CD4-positive, alpha-beta T cell treated with Interleukin-6 for 4 hours (primary cell): ENCODE measurements around the gene POLD3.
"Not testable (repeated sequence)": the region's sequence is repeated elsewhere in the genome, so short reads cannot be mapped to it uniquely, and the experiment has no call there.

ENCODE experiments used
- DNase-seq: peaks from one replicate; pipeline ENCODE4 v3.0.0-alpha.2; 2020; ENCODE audit warnings: mixed read lengths

Gene POLD3

DNA sequence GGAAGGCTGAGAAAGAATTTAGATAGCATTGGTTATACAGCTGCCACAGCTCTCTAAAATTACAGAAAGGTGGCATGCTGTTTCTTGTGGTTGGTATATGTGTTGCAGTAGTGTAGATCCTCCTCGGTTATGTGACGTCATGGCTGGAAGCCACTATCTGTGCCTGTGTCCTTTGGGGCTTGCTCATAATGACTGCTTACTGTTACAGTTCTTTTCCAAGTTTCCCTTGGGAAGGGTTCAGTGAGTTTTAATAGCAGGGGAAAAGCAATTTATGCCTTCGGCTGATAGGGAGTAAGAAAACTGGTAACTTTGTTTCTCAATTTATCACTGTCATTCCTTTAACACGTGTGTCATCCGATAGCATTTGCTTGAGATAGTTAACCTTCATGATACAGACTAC is 47.2 kb downstream of the POLD3 start:
- no peak for DNase-seq

DNA sequence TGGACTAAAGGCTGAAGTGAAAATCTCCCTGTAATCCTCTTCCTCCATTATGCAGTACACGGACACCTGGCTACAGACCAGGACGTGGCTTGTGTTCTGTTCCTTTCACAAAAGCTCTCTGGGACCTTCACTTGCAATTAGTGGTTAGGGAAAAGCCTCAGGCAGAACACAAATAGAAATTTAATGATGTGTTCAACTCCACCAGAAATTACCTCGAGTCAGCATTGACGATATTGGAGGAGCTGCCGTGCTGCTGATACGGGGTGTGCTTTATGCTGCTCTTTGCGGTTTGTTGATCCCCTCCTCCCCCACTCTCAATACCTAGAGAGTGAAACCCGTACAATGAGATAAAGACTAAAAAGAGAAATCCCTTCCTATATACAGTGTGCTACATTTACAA is 48.9 kb downstream of the POLD3 start:
- no peak for DNase-seq

DNA sequence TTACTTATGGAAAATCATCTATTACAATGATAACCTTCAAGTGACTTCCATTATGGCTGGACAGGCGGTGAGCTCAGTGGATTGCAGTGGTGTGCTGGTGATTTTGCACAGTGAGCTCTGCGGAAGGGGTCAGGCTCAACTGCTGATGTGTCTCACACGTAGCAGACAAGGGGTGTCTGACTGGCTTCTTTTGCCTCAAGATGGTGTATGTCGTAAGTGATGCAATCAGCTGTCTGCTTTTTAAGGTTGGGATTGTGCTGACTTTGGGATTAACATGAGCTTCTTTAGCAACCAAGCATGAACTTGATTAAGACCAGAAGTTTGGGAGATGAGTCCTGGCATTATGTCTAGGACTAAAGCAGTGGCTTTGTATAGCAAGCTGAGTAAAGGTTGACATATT is 49.5 kb downstream of the POLD3 start:
- DNase-seq: no peak

DNA sequence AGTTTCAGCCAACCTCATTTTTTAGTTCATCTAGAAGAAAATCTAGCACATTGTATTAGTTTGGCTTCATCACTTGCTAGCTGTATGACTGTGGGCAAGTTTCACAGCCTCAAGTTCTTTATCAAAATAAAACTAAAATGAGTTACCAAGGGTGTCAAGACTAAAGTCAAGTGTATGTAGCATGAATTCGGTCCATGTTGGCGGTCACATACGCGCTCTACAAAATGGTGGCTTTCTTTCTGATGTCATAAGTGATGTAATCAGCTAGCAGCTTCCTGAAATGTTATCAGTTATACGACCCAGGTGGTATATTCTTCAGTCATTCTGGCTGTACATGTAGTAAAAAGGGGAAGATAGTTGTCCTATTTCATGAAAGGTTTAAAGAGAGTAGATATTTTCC is 50.5 kb downstream of the POLD3 start:
- no peak for DNase-seq

DNA sequence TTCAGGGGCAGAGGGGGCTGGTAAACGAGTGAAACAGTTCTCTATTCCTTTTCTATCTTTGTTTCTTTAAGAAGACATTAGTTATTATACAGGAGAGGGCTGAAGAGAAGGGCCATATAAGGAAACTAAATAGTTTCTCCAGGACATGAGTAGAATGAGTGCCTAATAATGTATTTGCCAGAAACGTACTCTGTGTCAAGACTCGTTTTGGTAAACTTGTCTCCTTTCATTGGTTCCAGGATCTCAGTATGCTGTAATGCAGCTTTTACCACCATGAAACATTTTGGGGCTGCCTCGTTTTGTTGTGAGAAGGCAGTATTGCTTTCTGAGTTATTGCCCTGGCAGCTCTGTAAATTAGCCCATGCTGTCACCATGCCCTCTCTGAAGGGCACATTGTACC is 51.7 kb downstream of the POLD3 start:
- DNase-seq: no peak

DNA sequence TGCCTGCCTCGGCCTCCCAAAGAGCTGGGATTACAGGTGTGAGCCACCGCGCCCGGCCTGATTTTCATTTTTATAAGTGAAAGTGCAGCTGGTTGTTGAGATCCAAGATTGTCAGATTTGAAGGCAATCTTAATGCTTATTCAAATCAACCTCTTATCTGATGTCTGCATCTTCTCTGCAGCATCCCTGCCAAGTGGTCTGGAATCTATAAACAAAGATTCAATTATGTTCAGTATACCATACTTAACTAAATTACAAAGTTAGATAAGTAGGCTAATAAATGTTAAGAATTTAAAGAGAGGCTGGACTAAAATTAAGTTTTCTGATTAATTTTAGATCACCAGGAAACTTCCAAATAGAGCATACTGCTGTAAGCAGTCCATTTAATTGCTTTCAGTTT is 53.8 kb downstream of the POLD3 start:
- DNase-seq: no peak

DNA sequence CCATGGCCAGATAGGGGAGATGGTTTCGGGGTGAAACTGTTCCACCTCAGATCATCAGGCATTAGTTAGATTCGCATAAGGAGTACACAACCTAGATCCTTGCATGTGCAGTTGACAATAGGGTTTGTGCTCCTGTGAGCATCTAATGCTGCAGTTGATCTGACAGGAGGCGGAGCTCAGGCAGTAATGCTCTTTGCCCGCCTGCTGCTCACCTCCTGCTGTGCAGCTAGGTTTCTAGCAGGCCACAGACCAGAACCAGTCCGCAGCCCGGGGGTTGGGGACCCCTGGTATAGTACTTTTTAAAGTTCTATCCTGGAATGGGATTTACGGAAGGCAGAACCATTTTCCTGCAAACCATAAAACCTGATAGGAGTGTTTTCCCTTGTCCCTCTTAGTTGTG is 54.6 kb downstream of the POLD3 start:
- no peak for DNase-seq

DNA sequence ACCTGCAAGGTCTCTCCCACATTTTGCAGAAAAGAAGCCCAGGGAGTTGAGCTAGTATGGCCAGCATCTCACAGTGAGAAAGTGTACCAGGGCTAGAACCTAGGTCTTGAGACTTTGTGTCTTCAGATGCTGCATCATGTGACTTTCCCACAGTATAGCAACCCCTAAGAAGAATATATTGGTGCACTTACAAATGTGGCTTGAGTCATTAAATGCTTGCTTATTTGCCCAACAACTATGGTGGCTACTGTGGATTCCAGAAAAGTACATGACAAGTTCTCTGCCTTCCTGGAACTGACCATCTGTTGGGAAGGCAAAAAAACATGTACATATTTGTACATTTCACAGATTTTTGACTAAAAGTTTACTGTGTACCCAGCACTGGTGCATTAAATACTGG is 55.0 kb downstream of the POLD3 start:
- no peak for DNase-seq

DNA sequence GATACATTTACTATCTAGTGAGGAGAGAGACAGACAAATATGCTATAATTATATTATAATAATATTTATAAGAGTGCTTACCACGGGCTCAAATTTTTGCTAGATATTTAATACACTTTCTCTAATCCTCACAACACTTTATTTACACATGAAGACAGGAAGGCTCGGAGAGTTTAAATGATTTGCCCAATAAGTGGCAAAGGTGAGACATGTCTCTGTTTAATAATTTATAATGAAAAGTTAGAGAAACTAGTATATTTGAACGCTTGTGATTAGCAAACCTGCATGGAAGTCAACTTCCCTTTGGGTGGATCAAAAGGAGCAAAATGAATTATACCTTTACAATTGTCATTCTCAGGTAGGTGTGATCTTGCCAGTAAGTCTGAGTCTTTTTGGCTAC is 55.4 kb downstream of the POLD3 start:
- DNase-seq: no peak

DNA sequence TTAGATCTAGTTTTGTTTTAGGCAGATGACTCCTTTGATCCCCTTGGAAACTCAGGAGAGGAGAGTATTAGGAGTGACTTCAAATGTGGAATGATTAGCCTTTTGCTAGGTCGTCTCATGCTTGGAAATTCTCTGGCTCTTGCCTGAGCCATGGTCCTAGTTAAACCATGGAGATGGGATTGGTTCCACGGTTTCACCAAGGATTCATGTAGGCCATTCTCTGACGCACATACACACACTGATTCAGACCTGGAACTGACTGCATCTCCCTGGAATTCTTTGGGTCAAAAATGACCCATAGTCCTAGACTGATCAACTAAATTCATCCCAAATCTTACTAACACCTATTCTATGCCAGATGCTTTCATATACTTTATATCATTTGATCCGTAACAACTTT is 56.5 kb downstream of the POLD3 start:
- no peak for DNase-seq

DNA sequence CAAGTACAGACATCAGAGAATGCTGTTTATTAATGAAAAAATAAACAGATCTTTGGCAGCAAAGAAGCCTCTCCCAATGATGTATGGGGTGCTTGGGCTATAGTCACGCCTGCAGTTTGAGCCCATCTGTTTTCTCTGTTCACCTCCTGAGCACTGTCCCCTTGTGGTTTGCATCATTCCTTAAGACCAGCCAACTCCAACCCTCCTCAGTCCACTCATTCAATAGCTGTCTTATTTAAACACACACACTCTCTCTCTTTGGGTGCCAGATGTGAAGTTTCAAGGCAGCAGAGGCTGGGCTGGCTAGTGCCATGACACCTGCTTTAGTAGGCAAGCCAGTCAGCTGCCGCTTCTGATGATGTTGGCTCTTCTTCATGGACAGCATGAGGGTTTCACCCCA is 58.1 kb downstream of the POLD3 start:
- no peak for DNase-seq

DNA sequence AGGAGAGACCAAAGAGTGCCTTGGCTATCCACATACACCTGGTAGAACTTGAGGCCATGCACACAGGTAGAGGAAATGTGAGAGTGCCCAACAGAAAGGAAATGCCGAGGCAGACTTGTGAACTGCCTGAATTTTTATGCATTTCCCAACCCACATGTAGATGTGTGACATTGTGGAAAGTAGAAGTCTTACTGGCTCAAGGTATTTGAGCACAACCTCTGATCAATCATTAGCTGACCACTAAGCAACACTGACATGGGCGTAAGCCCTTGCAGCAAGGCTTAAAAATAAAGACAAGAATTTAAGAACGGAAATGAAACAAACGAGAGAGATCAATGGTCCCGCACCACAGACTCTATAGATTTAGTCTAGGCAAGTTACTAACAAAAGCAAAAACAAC is 62.6 kb downstream of the POLD3 start:
- no peak for DNase-seq

DNA sequence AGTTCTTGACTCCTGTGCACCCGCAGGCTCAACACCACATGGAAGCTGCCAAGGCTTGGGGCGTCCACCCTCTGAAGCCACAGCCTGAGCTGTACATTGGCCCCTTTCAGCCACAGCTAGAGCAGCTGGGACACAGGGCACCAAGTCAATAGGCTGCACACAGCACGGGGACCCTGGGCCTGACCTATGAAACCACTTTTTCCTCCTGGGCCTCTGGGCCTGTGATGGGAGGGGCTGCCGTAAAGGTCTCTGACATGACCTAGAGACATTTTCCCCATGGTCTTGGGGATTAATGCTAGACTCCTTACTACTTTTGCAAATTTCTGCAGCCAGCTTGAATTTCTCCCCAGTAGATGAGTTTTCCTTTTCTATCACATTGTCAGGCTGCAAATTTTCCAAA is 66.7 kb downstream of the POLD3 start:
- not testable (repeated sequence) for DNase-seq

DNA sequence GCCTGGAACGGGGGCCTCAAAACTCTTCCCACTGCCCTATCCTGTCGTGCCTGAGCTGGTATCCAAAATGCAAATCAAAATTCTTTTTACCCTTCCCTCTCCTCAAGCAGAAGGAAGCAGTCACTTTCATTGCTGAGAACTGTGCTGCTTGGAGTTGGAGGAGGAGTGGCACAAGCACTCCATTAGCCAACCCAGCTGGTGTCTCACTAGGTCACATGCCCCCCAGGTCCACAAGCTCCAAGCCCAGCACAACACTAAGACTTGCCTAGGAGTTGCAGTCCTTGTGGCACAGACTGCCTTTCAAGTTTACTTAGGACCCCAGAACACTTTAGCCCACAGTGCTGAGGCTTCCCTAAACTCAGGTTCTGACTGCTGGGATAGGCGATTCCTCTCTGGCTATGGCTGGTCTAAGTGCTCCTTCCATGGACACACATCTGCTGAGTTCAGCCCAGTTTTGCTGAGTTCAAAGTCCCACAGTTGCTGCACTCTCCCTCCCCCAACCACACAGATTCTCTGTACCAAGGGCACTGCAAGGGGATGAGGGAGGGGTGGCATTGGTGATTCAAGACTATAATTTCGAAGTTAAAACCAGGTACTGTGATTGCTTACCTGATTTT is 70.2 kb downstream of the POLD3 start:
- DNase-seq: no peak

DNA sequence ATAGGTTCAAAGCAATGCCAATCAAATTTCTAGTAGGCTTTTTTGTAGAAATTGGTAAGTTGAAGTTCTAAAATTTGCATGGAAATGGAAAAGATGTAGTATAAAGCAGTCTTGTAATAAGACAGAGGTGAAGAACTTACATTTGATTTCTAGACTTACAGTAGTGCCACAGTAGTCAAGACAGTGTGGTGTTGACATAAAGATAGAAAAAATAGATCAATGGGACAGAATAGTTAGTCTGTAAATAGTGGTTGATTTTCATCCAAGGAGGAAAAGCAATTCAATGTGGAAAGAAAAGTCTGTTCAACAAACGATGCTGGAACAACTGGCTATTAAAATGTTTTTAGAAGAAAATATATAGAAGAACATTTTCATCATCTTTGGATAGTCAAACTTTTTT is 70.9 kb downstream of the POLD3 start:
- DNase-seq: no peak

DNA sequence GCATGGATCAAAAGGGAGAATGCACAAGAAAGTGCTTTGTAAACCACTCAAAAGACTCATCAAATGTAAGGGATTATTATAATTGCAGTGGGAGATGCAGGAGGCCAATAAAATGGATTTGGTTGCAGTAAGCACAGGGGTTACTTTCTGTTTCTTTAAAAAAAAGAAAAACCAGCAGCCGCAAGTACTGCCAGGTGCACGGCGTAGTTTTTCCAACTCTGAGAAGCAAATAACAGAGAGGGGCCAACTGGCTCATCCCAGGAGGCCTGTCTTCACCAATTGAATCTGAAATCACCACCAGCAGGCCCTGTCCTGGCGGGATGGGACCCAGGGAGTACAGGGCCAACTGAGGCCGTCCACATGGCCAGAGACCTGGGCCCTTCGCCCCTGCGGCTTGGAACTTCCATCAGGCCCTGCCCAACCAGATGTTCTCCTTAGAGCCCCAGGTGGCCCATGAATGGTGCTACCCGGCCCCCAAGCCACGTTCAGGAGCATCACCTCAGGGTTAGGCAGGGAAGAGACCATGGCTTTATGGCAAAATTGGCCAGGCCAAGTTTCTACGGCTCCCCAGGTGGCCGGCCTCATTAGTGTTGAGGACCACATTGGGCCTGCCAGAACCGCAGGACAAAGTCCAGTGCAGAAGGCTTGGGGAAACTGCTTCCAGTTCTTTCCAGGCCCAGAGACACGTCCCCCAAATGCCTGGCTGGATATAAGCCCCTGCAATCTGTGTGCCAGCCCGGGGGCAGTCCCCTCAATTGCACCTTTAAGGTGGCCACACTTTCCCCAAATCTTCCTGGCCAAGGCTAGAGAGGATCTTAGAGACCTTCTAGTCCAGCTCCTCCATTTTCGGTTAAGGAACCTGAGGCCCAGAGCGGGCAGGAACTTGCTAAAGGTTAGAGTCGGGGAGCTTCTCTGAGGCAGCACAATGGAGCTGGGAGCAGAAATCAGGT is 77.1 kb downstream of the POLD3 start:
- no peak for DNase-seq

DNA sequence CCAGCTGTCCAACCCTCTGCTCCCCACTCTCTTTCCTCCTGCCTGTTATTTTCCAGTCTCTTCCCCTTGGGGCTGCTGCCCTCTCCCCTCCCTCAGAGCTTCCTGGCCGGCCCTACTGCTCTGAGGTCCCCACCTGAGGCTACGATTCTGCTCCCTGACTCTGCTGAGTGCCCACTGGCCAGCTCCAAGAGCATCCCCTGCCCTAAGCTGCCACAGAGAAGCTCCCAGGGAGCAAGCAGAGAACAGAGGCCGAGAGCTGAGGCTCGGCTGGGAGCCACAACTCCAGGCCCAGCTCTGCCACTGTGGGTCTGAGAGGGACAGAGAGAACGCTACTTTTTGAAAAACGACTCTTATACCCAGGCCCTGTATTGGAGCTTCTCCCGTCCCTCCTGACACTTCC is 77.8 kb downstream of the POLD3 start:
- no peak for DNase-seq

DNA sequence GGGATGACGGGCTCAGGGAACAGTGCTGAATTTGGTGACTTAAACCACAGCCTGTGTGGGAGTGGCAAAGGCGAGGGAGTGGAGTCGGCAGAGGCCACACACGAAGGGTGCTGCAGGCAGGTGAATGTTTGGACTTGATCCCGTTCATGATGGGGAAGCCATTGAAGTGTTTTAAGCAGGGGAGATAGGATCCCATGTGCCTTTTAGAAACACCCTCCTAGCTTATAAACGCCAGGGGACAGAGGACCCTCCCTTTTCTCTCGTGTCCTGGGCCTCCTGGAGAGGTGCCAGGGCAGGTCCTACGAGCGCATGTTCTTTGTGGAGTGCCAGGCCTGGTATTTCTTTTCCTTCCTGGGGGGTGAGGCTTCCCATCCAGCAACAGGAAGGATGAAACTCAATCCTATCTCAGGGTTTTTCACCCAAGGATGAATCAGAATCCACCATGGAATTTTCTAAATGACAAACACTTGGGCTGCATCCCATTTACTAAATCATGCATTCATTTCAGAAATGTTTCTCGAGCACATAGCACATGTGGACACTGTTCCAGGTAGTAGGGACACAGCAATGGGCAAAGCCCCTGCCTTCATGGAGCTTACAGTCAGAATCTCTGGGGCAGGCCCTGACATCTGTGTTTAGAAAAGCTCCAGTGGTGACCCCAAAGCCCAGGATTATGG is 79.3 kb downstream of the POLD3 start:
- DNase-seq: no peak

DNA sequence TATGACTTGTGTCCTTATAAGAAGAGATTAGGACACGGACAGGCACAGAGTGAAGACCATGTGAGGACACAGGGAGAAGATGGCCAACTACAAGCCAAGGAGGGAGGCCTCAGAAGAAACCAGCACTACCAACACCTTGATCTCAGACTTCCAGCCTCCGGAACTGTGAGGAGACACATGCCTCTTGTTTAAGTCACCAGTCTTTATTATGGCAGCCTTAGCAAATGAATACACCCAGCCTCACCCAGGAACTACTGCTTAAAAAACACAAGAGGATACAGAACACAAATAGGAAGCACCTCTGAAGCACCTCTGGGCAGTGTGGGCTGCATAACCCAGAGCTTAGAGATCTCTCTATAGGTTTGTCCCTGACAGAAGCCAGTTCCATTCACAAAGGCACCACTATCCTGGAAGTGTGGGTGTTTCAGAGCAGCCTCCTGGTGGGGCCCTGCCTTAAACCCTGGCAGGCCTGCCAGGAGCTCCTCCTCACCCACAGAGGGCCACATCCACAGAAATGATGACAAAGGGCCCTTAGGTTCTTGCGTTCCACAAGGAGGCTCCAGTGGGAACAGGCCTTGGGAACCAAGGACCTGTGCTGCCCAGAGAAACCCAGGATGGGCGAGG is 80.1 kb downstream of the POLD3 start:
- DNase-seq: no peak

DNA sequence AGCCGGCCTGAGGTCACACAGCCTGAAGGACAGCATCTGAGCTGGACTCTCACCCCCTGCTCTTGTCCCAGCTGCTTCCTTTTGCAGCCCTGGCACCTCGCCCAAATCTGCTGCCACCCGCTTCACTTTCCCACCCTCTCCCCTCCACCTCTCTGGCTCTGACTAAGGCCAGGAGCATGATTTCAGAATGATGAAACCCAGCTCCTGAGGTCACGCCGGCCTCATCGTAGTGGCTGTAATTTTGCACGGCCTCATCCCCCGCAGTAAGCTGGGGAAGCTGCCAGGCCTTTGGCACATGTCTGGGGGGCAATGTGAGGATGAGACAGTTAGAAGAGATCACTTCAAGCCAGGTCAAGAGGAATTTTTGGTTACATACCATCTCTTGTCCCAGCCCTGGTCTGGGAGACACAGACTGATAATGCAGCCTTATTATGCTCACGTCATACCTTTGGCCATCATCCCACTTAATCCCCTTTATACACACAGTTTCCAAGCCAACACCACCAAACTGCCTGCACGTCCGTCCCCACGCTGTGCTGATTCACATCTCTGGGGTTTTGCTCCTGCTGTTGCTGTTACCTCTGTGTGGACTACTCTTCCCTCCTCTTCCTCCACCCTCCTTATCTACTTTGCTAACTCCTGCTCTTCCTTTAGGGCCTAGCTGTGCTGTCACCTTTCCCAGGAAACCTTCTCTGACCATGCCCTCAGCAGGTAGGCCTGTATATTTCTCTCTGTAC is 80.7 kb downstream of the POLD3 start:
- DNase-seq: no peak

DNA sequence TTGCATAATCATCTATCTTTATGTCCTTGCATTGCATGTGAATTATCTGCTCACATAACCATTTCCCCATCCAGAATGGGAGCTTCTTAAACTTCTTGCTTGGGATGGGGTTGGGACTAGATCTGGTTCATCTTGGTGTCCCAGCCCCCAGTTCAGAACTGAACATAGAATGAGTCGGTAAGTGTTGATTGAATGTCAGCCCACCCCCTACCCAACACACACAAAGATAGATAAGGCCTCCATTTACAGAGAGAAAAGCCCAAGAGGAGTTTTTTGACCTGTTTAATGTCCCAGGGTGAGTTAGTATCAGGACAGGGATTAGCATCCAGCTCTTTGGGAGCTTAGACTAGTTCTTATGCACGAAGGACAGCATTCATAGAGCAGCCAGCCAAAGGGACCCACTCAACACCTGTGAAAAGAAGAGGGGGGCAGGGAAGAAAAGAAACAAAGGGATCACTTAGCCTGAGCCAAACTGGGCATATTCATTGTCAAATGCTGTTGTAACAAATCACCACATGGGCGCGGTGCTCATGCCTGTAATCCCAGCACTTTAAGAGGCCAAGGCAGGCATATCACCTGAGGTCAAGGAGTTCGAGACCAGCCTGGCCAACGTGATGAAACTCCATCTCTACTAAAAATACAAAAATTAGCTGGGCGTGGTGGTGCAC is 81.4 kb downstream of the POLD3 start:
- DNase-seq: no peak

DNA sequence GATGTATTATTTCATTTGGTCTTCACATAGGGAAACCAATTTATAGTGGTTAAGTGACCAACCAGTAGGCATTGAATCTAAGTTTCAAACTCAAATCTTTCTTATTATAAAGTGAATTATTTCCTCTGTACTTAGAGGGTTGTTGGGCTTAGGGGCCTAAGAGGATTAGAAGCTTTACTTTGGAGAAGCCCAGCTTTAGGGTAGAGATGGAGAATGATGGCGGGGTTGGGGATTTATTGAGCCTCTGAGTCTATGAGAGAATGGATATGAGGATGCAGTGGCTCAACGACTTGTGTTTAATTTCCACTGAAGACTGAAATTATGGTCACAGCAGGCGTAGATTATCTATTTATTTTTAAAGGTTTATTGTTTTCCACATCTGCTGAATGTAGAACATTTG is 83.4 kb downstream of the POLD3 start:
- no peak for DNase-seq
